HEK293T (cell line): Measurements from ENCODE around the gene WWOX.

Experiments
- FOXK2 ChIP-seq: fragments of 450-650 bp; IDR thresholded peaks from 2 replicates; pipeline ENCODE4 v1.6.1; 2016; ENCODE audit warnings: mild to moderate bottlenecking
- TARDBP ChIP-seq: fragments of 450-650 bp; IDR thresholded peaks from 2 replicates; pipeline ENCODE4 v1.6.1; 2016

DNA sequence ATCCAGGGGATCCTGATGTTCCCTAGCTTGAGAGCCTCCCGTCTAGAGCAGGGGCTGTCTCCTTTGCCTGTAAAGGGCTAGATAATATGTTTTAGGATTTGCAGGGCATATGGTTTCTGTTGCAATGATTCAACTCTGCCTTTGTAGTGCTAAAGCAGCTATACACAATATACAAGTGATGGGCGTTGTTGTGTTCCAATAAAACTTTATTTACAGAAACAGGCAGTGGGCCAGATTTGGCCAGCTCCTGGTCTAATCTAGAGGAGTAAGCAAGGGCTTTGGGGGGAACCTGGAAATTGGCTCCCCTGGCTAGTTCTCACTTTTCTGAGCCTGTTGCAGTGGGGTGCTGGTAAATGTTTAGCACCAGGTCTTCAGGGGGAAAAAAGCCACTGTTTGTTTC, 13.8 kb downstream of the WWOX start:
- TF ChIP-seq FOXK2 (no peak), TARDBP (no peak)
